ENCODE measurements around the gene MS4A10. TPM values are rescaled to one million over a fixed set of nuclear protein-coding genes. Genes with fewer than 3 reads are reported as not detected.

Gene MS4A10
- polyA plus RNA-seq, 2 of the 4 experiments (the other 2 are of a cell fraction), result not detected

DNA sequence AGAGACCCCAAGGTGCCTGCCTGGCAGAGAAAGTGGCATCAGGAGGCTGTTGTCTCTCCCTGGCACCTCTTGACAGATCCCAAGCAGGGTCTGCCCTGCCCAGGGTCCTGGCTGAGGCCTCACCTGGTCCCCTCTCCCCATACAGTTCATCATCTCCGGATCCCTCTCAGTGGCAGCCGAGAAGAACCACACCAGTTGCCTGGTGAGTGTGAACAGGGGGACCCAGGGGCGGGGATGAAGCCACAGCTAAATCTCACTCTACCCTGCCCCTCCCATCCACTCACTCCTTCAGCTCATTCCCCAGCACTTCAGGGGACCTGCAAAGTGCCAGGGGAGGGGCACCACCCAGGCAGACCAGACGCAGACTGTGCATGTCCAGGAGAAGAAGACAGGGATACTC is 14.0 kb upstream of the MS4A10 start:
- H3K4me3 ChIP-seq, result no peak overlapping the region
- DNase-seq (ENCODE audit: low read depth in 1 of 2, low spot score in 1 of 2) (no peak), ATAC-seq (no peak), FAIRE-seq (no peak)
- H3K4me1 ChIP-seq, result no peaks in the 10 kb centered on the region
- CTCF ChIA-PET, result interaction anchor here (0.7 to 3.8 kb wide), 4 partner anchors 9 to 128 kb away, joined by 3 to 14 read pairs (median 9); no protein-coding TSS in a partner anchor
- H3K4me2 ChIP-seq, result no peak overlapping the region
- 62% methylated on average over 4 of the region's 4 CpGs for WGBS (ENCODE audit: missing lambda C conversion rate)
- POLR2A ChIA-PET, result no interaction called here
- TF ChIP-seq HDAC2 (IDR thresholded peaks at IDR 0.05) (no peak), RFX5 (IDR thresholded peaks at IDR 0.05) (no peak), FOSB (CRISPR knock-in tag; IDR thresholded peaks at IDR 0.05) (no peak), TFCP2L1 (CRISPR knock-in tag; IDR thresholded peaks at IDR 0.05) (no peak), BHLHE40 (IDR thresholded peaks at IDR 0.05; ENCODE audit: low read depth, low read length) (no peak), ESRRA (IDR thresholded peaks at IDR 0.05; ENCODE audit: borderline replicate concordance, low read length) (no peak), MAX (IDR thresholded peaks at IDR 0.05) (no peak)
- TF ChIP-seq, protein P1, sequence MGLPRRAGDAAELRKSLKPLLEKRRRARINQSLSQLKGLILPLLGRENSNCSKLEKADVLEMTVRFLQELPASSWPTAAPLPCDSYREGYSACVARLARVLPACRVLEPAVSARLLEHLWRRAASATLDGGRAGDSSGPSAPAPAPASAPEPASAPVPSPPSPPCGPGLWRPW (IDR thresholded peaks at IDR 0.05), result no peak
- H3K9me3 ChIP-seq, result no peaks in the 10 kb centered on the region
- no peak overlapping the region for H3K27ac ChIP-seq

DNA sequence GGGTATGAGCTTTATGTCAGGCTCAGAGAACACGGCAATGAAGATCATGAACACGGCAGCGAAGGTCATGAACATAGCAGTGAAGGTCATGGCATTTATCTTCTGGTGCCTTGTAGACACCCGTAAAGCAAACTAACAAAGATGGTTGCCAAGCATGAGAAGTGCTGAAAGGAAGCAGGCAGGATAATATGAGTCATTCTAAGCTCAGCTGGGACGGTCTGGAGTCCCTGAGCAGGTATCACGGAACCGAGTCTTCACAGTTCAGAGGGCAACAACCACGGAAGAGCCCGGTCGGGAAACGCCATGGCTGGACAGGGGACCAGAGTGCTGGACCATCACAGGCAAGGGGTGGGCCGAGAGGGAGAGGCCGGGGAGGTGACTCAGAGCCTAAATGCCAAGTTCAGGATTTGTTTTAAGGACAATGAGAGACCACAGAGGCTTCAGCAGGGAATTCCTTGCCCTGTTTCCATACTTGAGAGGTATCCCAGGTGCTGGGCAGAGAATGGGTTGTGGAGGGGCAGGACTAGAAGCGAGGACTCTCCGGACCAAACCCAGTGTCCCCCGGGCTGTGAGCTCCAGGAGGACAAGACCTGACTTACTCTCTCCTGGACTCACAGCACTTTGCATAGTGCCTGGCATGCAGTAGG is 13.1 kb upstream of the MS4A10 start:
- H3K4me3 ChIP-seq, result no peak overlapping the region
- H3K9me3 ChIP-seq, result no peaks in the 10 kb centered on the region
- ChIA-PET POLR2A (no interaction called here), CTCF (interaction anchor here (0.6 to 3.8 kb wide), 8 partner anchors 9 to 359 kb away, joined by 3 to 14 read pairs (median 3); partner anchors contain the start of gene MS4A15)
- no peak overlapping the region for H3K27ac ChIP-seq
- DNase-seq (ENCODE audit: low read depth in 1 of 2, low spot score in 1 of 2) (no peak), FAIRE-seq (no peak), ATAC-seq (peak in 1 of 2 experiments; percentile 42; a peak in 2 of 6 replicates)
- 44% methylated on average over 16 of the region's 16 CpGs for whole genome bisulfite sequencing (ENCODE audit: missing lambda C conversion rate)
- no peak overlapping the region for H3K4me2 ChIP-seq
- no peaks in the 10 kb centered on the region for H3K4me1 ChIP-seq
- TF ChIP-seq HDAC2 (IDR thresholded peaks at IDR 0.05) (no peak), FOSL2 (IDR thresholded peaks at IDR 0.05) (no peak), FOSL2 (CRISPR knock-in tag; IDR thresholded peaks at IDR 0.05) (peak; percentile 10; the same call in 1 of the 2 replicates)

DNA sequence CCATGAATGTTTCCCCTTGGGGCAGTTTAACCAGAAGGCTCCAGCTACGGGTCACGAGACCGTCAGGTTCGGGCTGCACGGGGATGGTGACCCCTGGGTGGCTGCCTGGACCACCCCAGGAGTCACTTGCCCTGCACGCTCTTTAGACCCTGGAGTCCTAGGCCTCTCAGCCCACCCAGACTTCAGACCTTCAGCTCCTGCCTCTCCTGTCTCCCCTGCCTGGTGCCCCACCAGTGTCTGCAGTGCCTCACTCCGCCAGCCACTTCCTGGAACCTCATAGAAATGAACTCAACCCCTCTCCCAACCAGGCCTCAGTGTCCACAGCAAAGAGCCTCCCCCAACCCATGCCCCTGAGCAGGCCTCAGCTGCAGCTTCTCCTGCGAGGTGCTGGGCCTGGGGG is 12.5 kb upstream of the MS4A10 start:
- no peak for TF ChIP-seq EP300 (IDR thresholded peaks at IDR 0.05)
- TF ChIP-seq ESRRA (IDR thresholded peaks at IDR 0.05; ENCODE audit: borderline replicate concordance, low read length), result no peak
- TF ChIP-seq E2F6 (IDR thresholded peaks at IDR 0.05; ENCODE audit: borderline replicate concordance, low read depth), result no peak
- no peak for TF ChIP-seq RAD21 (conservative IDR thresholded peaks at IDR 0.05 in 1 of 2, IDR thresholded peaks at IDR 0.05 in 1 of 2)
- TF ChIP-seq POLR2A (IDR thresholded peaks at IDR 0.05; ENCODE audit: low read length), result no peak
- TF ChIP-seq, protein P2, sequence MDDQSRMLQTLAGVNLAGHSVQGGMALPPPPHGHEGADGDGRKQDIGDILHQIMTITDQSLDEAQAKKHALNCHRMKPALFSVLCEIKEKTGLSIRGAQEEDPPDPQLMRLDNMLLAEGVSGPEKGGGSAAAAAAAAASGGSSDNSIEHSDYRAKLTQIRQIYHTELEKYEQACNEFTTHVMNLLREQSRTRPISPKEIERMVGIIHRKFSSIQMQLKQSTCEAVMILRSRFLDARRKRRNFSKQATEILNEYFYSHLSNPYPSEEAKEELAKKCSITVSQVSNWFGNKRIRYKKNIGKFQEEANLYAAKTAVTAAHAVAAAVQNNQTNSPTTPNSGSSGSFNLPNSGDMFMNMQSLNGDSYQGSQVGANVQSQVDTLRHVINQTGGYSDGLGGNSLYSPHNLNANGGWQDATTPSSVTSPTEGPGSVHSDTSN (IDR thresholded peaks at IDR 0.05), result no peak
- TF ChIP-seq TP53 (CRISPR knock-in tag; IDR thresholded peaks at IDR 0.05), result no peak
- no peak for TF ChIP-seq CTCF (IDR thresholded peaks at IDR 0.05)
- TF ChIP-seq CBX8 (IDR thresholded peaks at IDR 0.05), result no peak
- no peak for TF ChIP-seq RNF2 (IDR thresholded peaks at IDR 0.05; ENCODE audit: borderline replicate concordance, low read depth)
- TF ChIP-seq KDM5A (IDR thresholded peaks at IDR 0.05), result no peak
- no peak for TF ChIP-seq FOSB (CRISPR knock-in tag; IDR thresholded peaks at IDR 0.05)
- no peak overlapping the region for H3K27ac ChIP-seq
- H3K4me3 ChIP-seq, result no peak overlapping the region
- no peak for DNase-seq (ENCODE audit: low read depth in 1 of 2, low spot score in 1 of 2)
- POLR2A ChIA-PET, result no interaction called here
- 76% methylated on average over 8 of the region's 8 CpGs for WGBS (ENCODE audit: missing lambda C conversion rate)
- CTCF ChIA-PET, result interaction anchor here (0.6 to 3.8 kb wide), 8 partner anchors 10 to 358 kb away, joined by 3 to 14 read pairs (median 3); partner anchors contain the start of gene MS4A15
- no peak for ATAC-seq
- no peaks in the 10 kb centered on the region for H3K9me3 ChIP-seq
- FAIRE-seq, result no peak
- H3K4me2 ChIP-seq, result no peak overlapping the region
- peaks cover 3% of the 10 kb centered on the region; the same call in 1 of the 3 replicates for H3K4me1 ChIP-seq

All from A549 (cell line).